IPS-NIHi11 (cell line): ENCODE measurements around the gene TMC5.
"Not testable (repeated sequence)": the region's sequence is repeated elsewhere in the genome, so short reads cannot be mapped to it uniquely, and the experiment has no call there.

Experiments used
- DNase-seq: peaks from one replicate; pipeline ENCODE4 v3.0.0; 2012; ENCODE audit warnings: mixed read lengths, low spot score

TMC5 gene

DNA sequence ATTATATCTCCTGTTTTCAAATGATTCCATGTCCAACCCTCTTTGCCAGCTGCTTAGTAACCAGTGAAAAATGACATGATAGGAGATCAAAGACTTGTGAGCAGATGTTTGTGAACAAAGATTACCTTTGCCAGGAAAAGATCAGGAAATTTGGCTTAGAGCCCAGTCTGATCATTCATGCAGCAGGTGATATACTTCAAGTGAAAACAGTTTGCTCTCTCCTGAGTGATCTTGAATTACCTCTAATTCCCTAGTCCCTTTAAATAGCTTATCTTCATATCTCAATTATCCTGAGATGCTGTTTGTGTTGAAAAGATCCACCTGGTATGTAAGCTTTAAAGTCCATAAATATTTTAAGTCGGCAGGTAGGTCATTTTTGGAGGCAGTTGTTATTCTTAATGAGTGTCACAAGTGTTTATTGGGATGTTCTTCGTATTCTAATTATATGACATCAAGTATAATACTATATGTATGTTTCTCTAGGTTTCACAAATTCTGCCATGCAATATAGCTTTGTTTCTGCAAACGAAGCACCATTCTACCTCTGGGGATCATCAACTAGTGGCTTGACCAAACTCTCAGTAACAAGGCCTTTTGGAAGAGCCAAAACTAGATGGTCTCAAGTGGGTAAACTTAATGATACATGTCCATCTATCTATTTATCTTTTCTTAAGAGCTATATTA is 124.6 kb downstream of the TMC5 start:
- DNase-seq: no peak

DNA sequence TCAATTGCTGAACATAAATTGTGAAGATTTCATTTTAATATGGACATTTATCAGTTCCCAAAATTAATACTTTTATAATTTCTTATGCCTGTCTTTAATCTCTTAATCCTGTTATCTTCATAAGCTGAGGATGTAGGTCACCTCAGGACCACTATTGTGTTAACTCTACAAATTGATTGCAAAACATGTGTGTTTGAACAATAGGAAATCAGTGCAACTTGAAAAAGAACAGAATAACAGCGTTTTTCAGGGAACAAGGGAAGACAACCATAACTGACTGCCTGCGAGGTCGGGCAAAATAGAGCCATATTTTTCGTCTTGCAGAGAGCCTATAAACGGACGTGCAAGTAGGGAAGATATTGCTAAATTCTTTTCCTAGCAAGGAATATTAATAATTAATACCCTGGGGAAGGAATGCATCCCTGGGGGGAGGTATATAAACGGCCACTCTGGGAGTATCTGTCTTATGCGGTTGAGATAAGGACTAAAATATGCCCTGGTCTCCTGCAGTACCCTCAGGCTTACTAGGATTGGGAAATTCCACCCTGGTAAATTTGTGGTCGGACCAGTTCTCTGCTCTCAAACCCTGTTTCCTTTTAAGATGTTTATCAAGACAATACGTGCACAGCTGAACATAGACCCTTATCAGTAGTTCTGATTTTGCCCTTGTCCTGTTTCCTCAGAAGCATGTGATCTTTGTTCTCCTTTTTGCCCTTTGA is 125.8 kb downstream of the TMC5 start:
- DNase-seq: not testable (repeated sequence)

DNA sequence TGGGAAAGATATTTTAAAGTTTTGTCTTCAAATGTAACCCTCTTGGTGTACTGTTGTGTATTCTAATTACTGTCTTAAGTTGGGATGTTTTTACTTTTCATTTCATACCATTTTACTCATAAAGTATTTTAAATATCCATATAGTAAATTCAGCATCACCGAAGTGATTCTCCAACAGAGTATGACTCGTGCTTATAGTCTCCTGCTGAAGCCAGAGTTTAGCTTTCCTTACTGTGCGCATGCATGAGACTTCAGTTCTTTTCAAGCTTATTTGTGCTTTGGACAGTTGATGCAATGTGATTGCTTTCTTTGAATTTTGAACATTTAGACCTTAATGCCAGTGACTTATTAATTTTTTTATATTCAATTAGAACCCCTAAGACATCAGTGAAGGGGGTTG is 130.5 kb downstream of the TMC5 start:
- DNase-seq: no peak
